OCI-LY3 (cell line): ENCODE data around the gene NFATC3.

ENCODE experiments used
- EZH2phosphoT487 ChIP-seq: fragments of 200-600 bp; shearing (Covaris generic); IDR thresholded peaks from 2 replicates; pipeline ENCODE4 v1.6.1; 2018; ENCODE audit warnings: antibody characterized with exemption, mixed run types, low read depth
- TF ChIP-seq, protein P1 (sequence below): fragments of 200-600, 300-600 bp; sonication (generic); IDR thresholded peaks from 2 replicates; pipeline ENCODE4 v1.5.1; 2014; ENCODE audit warnings: antibody characterized with exemption, low read length, low read depth

- TF ChIP-seq, protein P1, sequence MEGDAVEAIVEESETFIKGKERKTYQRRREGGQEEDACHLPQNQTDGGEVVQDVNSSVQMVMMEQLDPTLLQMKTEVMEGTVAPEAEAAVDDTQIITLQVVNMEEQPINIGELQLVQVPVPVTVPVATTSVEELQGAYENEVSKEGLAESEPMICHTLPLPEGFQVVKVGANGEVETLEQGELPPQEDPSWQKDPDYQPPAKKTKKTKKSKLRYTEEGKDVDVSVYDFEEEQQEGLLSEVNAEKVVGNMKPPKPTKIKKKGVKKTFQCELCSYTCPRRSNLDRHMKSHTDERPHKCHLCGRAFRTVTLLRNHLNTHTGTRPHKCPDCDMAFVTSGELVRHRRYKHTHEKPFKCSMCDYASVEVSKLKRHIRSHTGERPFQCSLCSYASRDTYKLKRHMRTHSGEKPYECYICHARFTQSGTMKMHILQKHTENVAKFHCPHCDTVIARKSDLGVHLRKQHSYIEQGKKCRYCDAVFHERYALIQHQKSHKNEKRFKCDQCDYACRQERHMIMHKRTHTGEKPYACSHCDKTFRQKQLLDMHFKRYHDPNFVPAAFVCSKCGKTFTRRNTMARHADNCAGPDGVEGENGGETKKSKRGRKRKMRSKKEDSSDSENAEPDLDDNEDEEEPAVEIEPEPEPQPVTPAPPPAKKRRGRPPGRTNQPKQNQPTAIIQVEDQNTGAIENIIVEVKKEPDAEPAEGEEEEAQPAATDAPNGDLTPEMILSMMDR: no peak
- TF ChIP-seq EZH2phosphoT487: no peak
Measured at GRCh38 chr16:68235887-68236136, 150.6 kb downstream of the NFATC3 start, which contains the start of gene ESRP2.
